IPS-NIHi7 (cell line): ENCODE measurements around the gene NIBAN1.
A peak's percentile ranks its signal among the peaks of the same experiment; 100 is the strongest.
"Not testable (repeated sequence)": the region's sequence is repeated elsewhere in the genome, so short reads cannot be mapped to it uniquely, and the experiment has no call there.

Experiments used
- DNase-seq: peaks from one replicate; pipeline ENCODE4 v3.0.0; 2012; ENCODE audit warnings: mixed read lengths; ENCODE audit errors: extremely low spot score

Gene NIBAN1

DNA sequence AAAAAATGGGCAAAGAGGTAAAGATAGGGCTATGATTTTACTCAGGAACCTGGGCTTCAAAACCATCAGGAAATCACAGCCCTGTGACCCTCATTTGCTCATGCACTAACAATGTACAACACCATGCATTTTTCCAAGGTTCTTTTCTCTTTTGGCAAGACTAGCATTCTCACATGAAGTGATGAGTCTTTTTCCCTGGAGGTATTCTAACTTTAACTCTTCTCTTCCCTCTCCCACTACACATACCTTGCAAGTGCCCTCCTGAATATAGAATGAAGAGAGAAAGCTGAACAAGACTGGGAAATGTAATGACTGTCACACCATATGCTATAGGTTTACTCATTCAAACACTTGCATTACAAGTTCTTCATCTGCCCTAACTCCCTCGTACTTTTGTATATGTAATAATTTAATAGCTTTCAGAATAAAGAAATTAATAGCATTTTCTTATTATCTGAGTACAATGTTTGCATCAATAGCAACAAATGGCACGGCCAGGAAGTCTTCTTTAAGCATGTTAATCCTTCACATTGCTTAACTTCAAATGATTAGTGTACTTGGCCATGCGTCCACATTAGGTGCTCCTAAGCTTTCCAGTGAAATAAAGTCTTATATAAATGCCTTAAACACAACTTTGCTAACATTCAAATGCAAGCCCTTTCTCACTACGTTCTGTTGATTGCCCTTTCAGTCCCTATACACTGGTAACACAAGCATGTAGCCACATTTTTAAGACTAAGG lies 1.8 kb downstream of the NIBAN1 start:
- no peak for DNase-seq

DNA sequence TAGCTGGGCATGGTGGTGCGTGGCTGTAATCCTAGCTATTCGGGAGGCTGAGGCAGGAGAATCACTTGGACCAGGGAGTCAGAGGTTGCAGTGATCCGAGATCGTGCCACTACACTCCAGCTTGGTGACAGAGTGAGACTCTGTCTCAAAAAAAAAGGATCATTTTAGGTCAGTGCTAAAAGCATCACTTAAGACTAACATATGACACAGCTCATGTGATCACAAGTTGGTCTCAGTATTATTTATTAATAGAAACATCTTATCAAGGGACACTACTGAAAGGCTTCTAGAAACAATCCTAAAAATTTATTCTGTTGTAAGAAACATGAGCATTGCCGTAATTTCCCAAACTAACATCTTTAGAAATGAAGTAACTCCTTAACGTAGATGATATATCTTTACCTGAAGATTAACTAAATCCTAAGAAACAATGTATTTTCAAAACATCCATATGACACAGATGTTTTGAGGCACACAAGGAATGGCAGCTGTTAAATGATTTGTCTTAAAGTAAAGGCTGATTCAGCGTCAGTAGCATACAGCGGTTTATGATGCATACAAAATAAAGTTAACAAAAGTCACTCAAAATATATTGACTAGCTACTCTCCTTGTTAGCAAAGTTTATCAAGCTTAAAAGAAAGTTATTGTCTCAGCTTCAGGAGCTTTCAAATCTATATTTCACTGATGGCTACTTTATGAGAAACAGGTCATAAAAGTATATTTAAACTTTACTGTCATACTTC lies 2.6 kb downstream of the NIBAN1 start:
- DNase-seq, result no peak

DNA sequence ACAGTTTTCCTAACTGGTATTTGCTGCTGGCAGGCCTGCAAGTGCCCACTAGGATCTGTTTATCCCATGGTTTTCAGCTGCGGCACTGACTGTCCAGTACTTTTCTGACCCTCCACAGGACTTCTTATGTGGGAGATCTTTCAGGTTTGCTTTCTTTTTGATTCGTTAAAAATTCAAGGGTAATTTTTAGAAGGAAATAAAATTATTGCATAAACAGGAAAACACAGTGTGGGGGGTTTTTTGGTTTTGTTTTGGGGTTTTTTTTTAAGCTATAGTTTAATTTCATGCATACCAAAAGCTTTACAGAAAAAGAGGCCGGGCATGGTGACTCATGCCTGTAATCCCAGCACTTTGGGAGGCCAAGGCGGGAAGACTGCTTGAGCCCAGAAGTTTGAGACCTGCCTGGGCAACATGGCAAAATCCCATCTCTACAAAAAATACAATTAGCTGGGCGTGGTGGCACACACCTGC lies 3.6 kb downstream of the NIBAN1 start:
- DNase-seq, result no peak

DNA sequence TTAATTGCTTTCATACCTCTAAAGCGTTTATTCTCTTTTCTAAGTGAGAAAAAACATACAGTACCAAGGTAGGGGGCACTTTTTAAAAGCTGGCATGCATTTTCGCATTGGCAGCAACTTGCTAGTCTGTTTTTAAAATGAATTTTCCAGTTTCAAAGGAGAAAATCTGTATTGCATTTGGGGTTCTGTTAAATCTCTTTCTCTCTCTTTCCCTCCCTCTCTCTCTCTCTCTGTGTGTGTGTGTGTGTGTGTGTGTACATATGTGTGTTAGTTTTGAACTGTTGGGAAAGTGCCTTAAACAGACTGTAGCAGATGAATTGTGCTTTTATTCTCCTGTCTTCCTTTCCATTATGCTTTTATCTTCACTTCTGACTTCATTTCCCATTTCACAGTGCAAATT lies 7.3 kb downstream of the NIBAN1 start:
- DNase-seq, result no peak

DNA sequence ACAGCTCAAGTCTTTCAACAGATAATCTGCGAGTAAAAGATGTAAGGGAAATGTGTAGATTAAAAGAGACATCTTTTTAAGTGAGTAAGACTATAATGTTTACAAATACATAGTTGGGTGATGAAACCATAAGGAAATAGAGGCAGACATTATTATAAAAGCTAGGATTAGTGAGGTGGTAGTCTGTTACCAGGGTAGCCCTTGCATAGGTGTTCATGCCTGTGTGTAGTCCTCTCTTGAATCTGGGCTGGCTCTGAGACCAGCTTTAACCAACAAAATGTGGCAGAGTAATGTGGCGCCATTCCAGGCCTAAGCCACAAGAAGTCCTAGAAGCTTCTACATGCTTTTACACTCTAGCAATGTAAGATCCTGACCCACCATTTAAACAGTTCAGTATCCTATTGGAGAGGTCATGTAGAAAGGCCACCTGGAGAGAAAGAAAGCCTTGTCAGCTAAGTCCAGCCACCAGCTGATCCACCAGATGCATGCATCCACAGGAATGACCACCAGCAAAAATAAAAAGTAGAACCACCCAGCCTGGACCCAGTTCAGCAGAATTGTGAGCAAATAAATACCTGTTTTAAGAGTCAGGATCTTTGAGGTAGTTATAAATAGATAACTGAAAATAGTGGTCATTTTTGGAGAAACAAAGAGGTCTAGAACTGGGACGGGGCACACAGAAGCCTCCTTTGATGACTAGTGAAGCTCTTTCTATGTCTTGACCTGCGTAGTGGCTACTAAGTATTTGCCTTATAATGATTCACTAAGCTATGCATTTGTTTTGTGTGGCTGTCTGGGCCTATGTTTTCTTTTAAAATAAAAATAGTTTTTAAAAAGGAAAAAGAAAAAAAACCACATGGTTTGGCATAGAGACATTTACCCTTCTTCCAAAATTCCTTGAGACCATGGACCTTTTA lies 8.1 kb downstream of the NIBAN1 start:
- DNase-seq, result no peak

- DNase-seq, result no peak
Measured at GRCh38 chr1:184965439-184965838, 8.9 kb downstream of the NIBAN1 start.

DNA sequence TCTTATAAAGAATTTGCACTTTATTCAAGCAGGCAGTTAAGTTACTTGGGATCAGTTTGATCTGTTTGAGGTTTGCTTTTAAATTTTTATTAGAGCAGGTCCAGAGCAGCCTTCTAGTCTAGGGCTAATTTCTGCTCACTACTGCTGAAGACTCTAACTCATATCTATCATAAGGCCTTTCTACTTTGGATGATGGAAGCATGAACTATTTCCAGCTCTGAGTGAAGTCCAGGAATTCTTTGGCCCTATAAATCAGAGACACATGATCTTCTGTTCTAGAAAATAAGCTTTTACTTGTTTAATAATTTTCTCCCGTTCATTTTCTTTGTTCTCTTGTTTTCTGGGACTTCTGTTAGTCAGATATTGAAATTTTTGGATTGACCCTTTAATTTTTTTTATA lies 14.7 kb downstream of the NIBAN1 start:
- no peak for DNase-seq

- no peak for DNase-seq
Measured at GRCh38 chr1:184958554-184959353, 15.6 kb downstream of the NIBAN1 start.

- not testable (repeated sequence) for DNase-seq
Measured at GRCh38 chr1:184957901-184958300, 16.4 kb downstream of the NIBAN1 start.

- DNase-seq, result no peak
Measured at GRCh38 chr1:184956999-184957700, 17.2 kb downstream of the NIBAN1 start.

- peak; percentile 25 for DNase-seq
Measured at GRCh38 chr1:184954232-184954995, 19.9 kb downstream of the NIBAN1 start.

- no peak for DNase-seq
Measured at GRCh38 chr1:184953600-184954219, 20.6 kb downstream of the NIBAN1 start.

DNA sequence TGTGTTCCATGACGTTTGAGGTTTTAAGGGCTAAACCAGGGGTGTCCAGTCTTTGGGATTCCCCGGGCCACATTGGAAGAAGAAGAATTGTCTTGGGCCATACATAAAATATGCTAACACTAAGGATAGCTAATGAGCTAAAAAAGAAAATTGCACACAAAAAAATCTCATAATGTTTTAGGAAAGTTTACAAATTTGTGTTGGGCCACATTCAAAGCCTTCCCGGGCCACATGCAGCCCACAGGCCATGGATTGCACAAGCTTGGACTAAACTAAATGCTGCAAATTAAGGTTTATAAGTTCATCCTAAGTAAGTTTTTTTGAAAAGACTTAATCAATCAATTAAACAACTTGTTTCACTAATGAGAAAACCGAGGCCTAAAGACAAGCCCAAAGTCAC lies 21.9 kb downstream of the NIBAN1 start:
- DNase-seq, result no peak

DNA sequence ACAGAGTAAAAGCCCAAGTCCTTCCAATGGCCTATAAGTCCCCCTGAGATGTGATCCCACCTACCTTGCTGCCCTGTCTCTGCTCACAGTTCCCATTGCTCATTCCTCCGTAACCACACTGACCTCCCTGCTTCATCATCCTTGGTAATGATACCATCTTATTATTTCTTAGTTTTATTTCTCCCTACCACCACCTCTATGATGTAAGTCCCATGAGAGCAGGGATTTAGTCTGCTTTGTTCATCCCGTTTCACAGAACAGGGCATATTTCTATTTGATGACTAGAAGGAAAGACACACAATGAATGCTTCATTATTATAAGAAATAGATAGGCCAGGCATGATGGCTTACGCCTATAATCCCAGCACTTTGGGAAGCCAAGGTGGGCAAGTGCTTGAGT lies 22.5 kb downstream of the NIBAN1 start:
- DNase-seq, result no peak

- no peak for DNase-seq
Measured at GRCh38 chr1:184950906-184951305, 23.4 kb downstream of the NIBAN1 start.

GRCh38 chr1:184950227-184950626 lies 24.1 kb downstream of the NIBAN1 start:
- no peak for DNase-seq

DNA sequence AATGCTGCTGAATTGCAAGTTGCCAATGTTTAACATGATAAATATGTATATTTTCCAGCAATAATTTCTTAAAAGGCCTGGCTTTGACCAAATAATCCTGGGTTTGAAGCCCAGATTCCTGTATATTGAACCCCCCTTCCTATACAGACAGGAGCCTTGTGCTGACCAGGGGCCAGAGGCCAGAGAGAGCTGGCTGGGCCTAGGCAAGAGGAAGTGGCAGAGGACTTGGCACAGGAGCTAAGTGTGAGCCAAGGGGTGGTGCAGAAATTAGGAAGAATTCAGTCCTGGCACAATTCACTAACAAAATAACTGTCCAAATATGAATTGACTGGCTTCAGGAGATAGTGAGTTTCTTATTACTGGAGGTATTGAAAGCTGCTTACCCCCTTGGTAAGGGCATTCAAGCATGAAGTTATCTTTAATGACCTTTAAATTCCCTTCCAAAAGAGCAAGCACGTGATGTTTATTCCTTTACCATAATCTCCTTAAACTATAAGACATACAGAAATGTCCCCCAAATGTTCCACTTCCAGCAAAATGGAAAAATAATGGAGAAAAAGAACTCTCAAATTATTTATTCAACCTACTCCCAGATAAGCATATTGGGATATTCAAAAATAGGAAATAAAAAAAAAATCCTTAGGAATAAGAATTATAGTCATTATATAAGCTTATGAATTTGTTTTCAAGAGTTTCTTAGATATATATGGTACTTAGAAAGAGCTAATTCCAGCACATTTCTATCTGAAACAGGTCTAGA lies 26.6 kb downstream of the NIBAN1 start:
- no peak for DNase-seq

DNA sequence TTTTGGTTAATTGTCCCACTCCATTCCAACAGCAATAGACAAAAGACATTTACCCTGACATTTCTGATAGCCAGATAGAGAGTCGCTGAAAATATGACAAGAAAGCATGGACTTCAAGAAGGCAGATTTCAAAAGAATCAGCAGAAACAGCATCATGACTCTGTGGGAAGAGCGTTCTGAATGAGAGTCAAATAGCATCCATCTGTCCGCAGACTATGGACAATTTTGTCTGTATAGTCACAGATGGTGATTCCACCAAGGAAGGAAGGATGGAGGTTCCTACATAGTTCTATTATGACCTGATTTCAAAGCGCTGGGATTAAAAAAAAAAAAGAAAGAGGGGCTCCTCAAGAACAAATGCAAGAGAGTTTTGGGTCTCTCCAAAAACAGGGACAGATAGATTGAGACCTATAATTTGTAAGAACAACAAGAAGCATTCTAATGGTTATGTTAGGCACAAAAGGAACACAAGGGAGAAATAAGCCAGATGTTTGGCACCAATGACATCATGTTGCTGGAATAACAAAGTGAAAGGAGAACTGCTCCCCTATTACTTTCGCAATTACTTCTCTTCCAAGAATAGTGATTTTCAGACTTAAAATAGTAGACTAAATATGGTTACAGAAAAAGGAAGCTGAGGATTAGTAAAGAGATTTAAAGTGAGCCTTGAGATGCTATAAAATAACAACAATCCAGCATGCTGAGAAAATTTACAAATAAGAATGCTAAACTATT lies 28.5 kb downstream of the NIBAN1 start:
- DNase-seq, result no peak
